WTC11 (cell line): ENCODE measurements around the gene TRPM8. TPM values are rescaled to one million over a fixed set of nuclear protein-coding genes. Genes with fewer than 3 reads are reported as not detected.

Experiments used
- ATAC-seq: fragments of 200-7000 bp; cut with Tn5 transposase; 2 replicates; pipeline ENCODE4 v1.10.0; 2021; ENCODE audit warnings: mild to moderate bottlenecking, moderate library complexity
- CTCF ChIA-PET: fragments of 300-600 bp; sonication (Branson Sonifier 250); formaldehyde crosslinking; loops from one replicate; lab custom pipeline; 2021; ENCODE audit warnings: antibody characterized with exemption; lab: Charles Lee
- POLR2A ChIA-PET: fragments of 350-600 bp; sonication (Branson Sonifier 250); formaldehyde crosslinking; loops from one replicate; lab custom pipeline; 2021; ENCODE audit warnings: antibody characterized with exemption; lab: Charles Lee
- DNase-seq: peaks from one replicate; pipeline ENCODE4 v3.0.0; 2021; ENCODE audit warnings: low spot score
- H3K27ac Mint-ChIP-seq: 2 replicates; pipeline ENCODE4 v1.8.0; 2021; ENCODE audit warnings: mixed read lengths
- H3K27me3 Mint-ChIP-seq: 2 replicates; pipeline ENCODE4 v1.8.0; 2021; ENCODE audit warnings: low read depth, mild to moderate bottlenecking, moderate library complexity, mixed read lengths
- H3K36me3 Mint-ChIP-seq: 2 replicates; pipeline ENCODE4 v1.8.0; 2021; ENCODE audit warnings: mixed read lengths
- H3K4me1 Mint-ChIP-seq: 2 replicates; pipeline ENCODE4 v1.8.0; 2022; ENCODE audit warnings: mixed read lengths
- H3K4me3 Mint-ChIP-seq: 2 replicates; pipeline ENCODE4 v1.8.0; 2021; ENCODE audit warnings: mild to moderate bottlenecking, moderate library complexity, mixed read lengths
- H3K9me3 Mint-ChIP-seq: 2 replicates; pipeline ENCODE4 v1.8.0; 2021; ENCODE audit warnings: mixed read lengths
- ARID4B ChIP-seq: sonication (generic); formaldehyde crosslinking; IDR thresholded peaks from 2 replicates; pipeline ENCODE4 v1.8.0; 2023; ENCODE audit warnings: missing genetic modification reagents, mild to moderate bottlenecking, borderline replicate concordance
- ATF6 ChIP-seq: sonication (generic); formaldehyde crosslinking; IDR thresholded peaks from 2 replicates; pipeline ENCODE4 v1.8.1; 2023; ENCODE audit warnings: mild to moderate bottlenecking, missing genetic modification reagents
- E2F1 ChIP-seq: sonication (generic); formaldehyde crosslinking; IDR thresholded peaks from 2 replicates; pipeline ENCODE4 v1.8.0; 2022; ENCODE audit warnings: mild to moderate bottlenecking, missing genetic modification reagents
- E2F4 ChIP-seq: sonication (generic); formaldehyde crosslinking; IDR thresholded peaks from 2 replicates; pipeline ENCODE4 v1.8.1; 2022; ENCODE audit warnings: low read depth, mild to moderate bottlenecking, moderate library complexity, missing genetic modification reagents, borderline replicate concordance
- EMX1 ChIP-seq: fragments of 250-450 bp; sonication (Bioruptor Pico); IDR thresholded peaks from 2 replicates; pipeline ENCODE4 v1.8.0; 2021; ENCODE audit warnings: mild to moderate bottlenecking
- FOXJ3 ChIP-seq: sonication (generic); formaldehyde crosslinking; IDR thresholded peaks from 2 replicates; pipeline ENCODE4 v1.9.0; 2021; ENCODE audit warnings: missing genetic modification reagents, mild to moderate bottlenecking, borderline replicate concordance
- FOXK1 ChIP-seq: sonication (generic); formaldehyde crosslinking; IDR thresholded peaks from 2 replicates; pipeline ENCODE4 v1.8.0; 2022; ENCODE audit warnings: mild to moderate bottlenecking, moderate library complexity, missing genetic modification reagents
- GABPB1 ChIP-seq: sonication (generic); formaldehyde crosslinking; IDR thresholded peaks from 2 replicates; pipeline ENCODE4 v1.8.1; 2023; ENCODE audit warnings: mild to moderate bottlenecking, missing genetic modification reagents
- GTF2I ChIP-seq: fragments of 250-450 bp; sonication (Bioruptor Pico); conservative IDR thresholded peaks from 2 replicates; pipeline ENCODE4 v1.4.0; 2021; ENCODE audit warnings: mild to moderate bottlenecking
- HMGA2 ChIP-seq: fragments of 250-450 bp; sonication (Bioruptor Pico); IDR thresholded peaks from 2 replicates; pipeline ENCODE4 v1.4.0; 2021; ENCODE audit warnings: mild to moderate bottlenecking, moderate library complexity
- HMGXB4 ChIP-seq: sonication (generic); formaldehyde crosslinking; IDR thresholded peaks from 2 replicates; pipeline ENCODE4 v1.8.1; 2023; ENCODE audit warnings: mild to moderate bottlenecking, moderate library complexity, missing genetic modification reagents
- KAT7 ChIP-seq: sonication (generic); formaldehyde crosslinking; IDR thresholded peaks from 2 replicates; pipeline ENCODE4 v1.8.1; 2023; ENCODE audit warnings: missing genetic modification reagents, mild to moderate bottlenecking, borderline replicate concordance
- MAX ChIP-seq: sonication (generic); formaldehyde crosslinking; IDR thresholded peaks from 2 replicates; pipeline ENCODE4 v1.8.0; 2022; ENCODE audit warnings: mild to moderate bottlenecking, missing genetic modification reagents
- NFE2L1 ChIP-seq: sonication (generic); formaldehyde crosslinking; IDR thresholded peaks from 2 replicates; pipeline ENCODE4 v1.8.1; 2023; ENCODE audit warnings: missing genetic modification reagents
- NR2C2 ChIP-seq: sonication (generic); formaldehyde crosslinking; IDR thresholded peaks from 2 replicates; pipeline ENCODE4 v1.8.0; 2022; ENCODE audit warnings: mild to moderate bottlenecking, missing genetic modification reagents
- OVOL2 ChIP-seq: fragments of 250-450 bp; sonication (Bioruptor Pico); IDR thresholded peaks from 2 replicates; pipeline ENCODE4 v1.9.0; 2021; ENCODE audit warnings: mild to moderate bottlenecking, borderline replicate concordance
- RELA ChIP-seq: sonication (generic); formaldehyde crosslinking; IDR thresholded peaks from 2 replicates; pipeline ENCODE4 v1.8.1; 2022; ENCODE audit warnings: missing genetic modification reagents, mild to moderate bottlenecking, borderline replicate concordance
- SMAD3 ChIP-seq: sonication (generic); formaldehyde crosslinking; IDR thresholded peaks from 2 replicates; pipeline ENCODE4 v1.8.0; 2022; ENCODE audit warnings: missing genetic modification reagents, mild to moderate bottlenecking, borderline replicate concordance
- SOX15 ChIP-seq: fragments of 250-450 bp; sonication (Bioruptor Pico); IDR thresholded peaks from 2 replicates; pipeline ENCODE4 v1.9.0; 2021; ENCODE audit warnings: mild to moderate bottlenecking
- TP53 ChIP-seq: sonication (generic); formaldehyde crosslinking; IDR thresholded peaks from 2 replicates; pipeline ENCODE4 v1.8.1; 2023; ENCODE audit warnings: mild to moderate bottlenecking, missing genetic modification reagents
- ZNF263 ChIP-seq: sonication (generic); formaldehyde crosslinking; IDR thresholded peaks from 2 replicates; pipeline ENCODE4 v1.8.1; 2022; ENCODE audit warnings: low read depth, mild to moderate bottlenecking, moderate library complexity, missing genetic modification reagents
- total RNA-seq: library from RNA; stranded (reverse); gene quantifications from 3 replicates; pipeline ENCODE4 v1.2.3, GENCODE V29; 2021

Gene TRPM8
- total RNA-seq, 1 experiment from 2014 or later, result 0.26 TPM

- TF ChIP-seq ARID4B (CRISPR knock-in tag), result no peak
- TF ChIP-seq HMGXB4 (CRISPR knock-in tag), result no peak
- no peak for TF ChIP-seq ZNF263 (CRISPR knock-in tag)
- TF ChIP-seq SOX15 (CRISPR knock-in tag), result no peak
- no peak for TF ChIP-seq E2F1 (CRISPR knock-in tag)
- no peak for TF ChIP-seq RELA (CRISPR knock-in tag)
- TF ChIP-seq FOXJ3 (CRISPR knock-in tag), result no peak
- no peak for TF ChIP-seq FOXK1 (CRISPR knock-in tag)
- TF ChIP-seq KAT7 (CRISPR knock-in tag), result no peak
- no peak for TF ChIP-seq ATF6 (CRISPR knock-in tag)
- no peak for TF ChIP-seq MAX (CRISPR knock-in tag)
Observed at GRCh38 chr2:234033174-234033573, 116.0 kb downstream of the TRPM8 start (continued).

- peaks cover 24% of the 10 kb centered on the region for H3K9me3 Mint-ChIP-seq
- no peak overlapping the region for H3K4me3 Mint-ChIP-seq
- ATAC-seq (no peak), DNase-seq (no peak)
- H3K27me3 Mint-ChIP-seq, result no peaks in the 10 kb centered on the region; the same call in 1 of the 2 replicates
- TF ChIP-seq NFE2L1 (no peak), NR2C2 (CRISPR knock-in tag) (no peak), FOXK1 (CRISPR knock-in tag) (no peak), SMAD3 (CRISPR knock-in tag) (no peak), HMGA2 (CRISPR knock-in tag) (no peak), EMX1 (CRISPR knock-in tag) (no peak), TP53 (CRISPR knock-in tag) (no peak), GABPB1 (CRISPR knock-in tag) (no peak), E2F4 (CRISPR knock-in tag) (no peak), ATF6 (CRISPR knock-in tag) (no peak), GTF2I (no peak), OVOL2 (CRISPR knock-in tag) (no peak), ZNF263 (CRISPR knock-in tag) (no peak)
- peaks cover 5% of the 10 kb centered on the region; the same call in 1 of the 2 replicates for H3K36me3 Mint-ChIP-seq
- H3K27ac Mint-ChIP-seq, result no peak overlapping the region
- ChIA-PET POLR2A (no interaction called here), CTCF (no interaction called here)
- no peaks in the 10 kb centered on the region for H3K4me1 Mint-ChIP-seq
Observed at GRCh38 chr2:234033885-234034284, 116.7 kb downstream of the TRPM8 start.
